ENCODE results near the gene PLA2G3.

The PLA2G3 gene

DNA sequence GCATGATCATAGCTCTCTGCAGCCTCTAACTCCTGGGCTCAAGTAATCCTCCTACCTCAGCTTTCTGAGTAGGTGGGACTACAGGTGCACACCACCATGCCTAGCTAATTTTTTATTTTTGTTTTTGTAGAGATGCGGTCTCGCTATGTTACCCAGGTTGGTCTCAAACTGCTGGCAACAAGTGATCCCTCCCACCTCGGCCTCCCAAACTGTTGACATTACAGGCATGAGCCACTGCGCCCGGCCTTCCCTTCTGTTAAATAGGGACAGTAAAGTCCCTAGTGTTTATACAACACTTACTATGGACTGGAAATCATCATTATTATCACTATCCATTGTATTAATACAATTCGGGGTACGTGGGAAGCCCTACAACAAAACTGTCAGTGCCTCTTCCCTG lies 45.6 kb downstream of the PLA2G3 start:
- TF ChIP-seq, protein P1, sequence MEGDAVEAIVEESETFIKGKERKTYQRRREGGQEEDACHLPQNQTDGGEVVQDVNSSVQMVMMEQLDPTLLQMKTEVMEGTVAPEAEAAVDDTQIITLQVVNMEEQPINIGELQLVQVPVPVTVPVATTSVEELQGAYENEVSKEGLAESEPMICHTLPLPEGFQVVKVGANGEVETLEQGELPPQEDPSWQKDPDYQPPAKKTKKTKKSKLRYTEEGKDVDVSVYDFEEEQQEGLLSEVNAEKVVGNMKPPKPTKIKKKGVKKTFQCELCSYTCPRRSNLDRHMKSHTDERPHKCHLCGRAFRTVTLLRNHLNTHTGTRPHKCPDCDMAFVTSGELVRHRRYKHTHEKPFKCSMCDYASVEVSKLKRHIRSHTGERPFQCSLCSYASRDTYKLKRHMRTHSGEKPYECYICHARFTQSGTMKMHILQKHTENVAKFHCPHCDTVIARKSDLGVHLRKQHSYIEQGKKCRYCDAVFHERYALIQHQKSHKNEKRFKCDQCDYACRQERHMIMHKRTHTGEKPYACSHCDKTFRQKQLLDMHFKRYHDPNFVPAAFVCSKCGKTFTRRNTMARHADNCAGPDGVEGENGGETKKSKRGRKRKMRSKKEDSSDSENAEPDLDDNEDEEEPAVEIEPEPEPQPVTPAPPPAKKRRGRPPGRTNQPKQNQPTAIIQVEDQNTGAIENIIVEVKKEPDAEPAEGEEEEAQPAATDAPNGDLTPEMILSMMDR (IDR thresholded peaks at IDR 0.05), result no peak
- no peak for TF ChIP-seq ZFX (IDR thresholded peaks at IDR 0.05; ENCODE audit: borderline replicate concordance)
- no peak overlapping the region for H3K27ac ChIP-seq

DNA sequence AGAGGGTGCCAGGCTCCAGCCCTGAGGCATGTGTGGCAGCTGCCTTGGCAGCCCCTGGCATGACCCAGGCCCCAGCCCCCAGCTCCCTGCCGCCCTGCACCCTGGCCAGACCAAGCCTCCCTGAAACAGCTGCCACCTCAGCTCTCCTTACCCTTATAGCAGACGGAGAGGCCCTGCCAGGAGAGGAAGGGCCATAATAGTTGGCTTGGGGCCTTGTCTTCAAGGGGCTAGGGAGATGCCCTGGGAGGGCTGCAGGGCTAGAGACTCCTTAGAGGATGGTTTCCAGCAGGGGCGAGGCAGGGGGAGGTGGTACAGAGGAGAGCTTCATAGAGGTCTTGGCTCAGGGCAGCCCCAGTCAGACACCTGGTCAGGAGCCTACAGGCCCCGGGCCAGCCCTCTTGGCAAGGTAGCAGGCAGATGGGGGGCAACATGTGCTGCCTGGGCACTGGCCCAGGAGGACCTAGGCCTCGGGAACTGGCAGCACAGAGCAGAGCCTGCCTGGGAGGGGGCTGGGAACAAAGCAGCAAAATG lies 46.2 kb downstream of the PLA2G3 start:
- H3K27ac ChIP-seq, result no peak overlapping the region
- TF ChIP-seq, protein P1 (IDR thresholded peaks at IDR 0.05), result no peak
- TF ChIP-seq ZFX (IDR thresholded peaks at IDR 0.05; ENCODE audit: borderline replicate concordance), result no peak

DNA sequence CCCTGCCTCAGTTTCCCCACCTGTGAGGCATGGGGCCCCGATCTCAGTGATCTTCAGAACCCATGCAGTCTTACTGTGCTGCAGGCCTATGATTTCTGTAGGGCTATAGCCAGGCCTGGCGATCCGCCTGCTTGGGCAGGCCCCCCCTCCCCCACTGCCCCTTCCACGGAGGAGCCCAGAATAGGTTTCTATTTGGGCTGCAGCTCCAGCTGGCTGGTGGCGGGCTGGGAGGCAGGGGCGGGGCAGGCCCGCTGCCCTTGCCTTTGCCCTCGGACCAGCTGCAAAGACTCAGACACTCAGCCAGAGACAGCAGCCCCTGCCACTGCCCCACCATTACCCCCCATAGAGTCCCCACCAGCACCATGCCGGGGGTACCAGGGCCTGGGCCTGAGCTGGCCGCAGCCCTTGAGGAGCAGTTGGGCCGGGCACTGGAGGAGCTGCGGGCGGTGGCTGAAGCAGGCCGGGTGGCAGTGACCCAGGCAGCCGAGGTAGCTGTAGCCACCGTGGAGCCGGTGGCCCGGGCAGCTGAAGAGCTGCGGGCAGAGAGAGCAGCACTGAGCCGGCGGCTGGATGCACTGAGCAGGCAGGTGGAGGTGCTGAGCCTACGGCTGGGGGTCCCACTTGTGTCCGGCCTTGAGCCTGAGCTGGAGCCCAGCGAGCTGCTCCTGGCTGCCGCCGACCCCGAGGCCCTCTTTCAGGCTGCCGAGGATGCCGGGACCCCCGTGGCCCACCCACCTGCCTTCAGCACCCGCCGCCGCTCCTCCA lies 47.0 kb downstream of the PLA2G3 start:
- no peak for TF ChIP-seq ZFX (IDR thresholded peaks at IDR 0.05; ENCODE audit: borderline replicate concordance)
- TF ChIP-seq, protein P1 (IDR thresholded peaks at IDR 0.05), result no peak
- H3K27ac ChIP-seq, result no peak overlapping the region

DNA sequence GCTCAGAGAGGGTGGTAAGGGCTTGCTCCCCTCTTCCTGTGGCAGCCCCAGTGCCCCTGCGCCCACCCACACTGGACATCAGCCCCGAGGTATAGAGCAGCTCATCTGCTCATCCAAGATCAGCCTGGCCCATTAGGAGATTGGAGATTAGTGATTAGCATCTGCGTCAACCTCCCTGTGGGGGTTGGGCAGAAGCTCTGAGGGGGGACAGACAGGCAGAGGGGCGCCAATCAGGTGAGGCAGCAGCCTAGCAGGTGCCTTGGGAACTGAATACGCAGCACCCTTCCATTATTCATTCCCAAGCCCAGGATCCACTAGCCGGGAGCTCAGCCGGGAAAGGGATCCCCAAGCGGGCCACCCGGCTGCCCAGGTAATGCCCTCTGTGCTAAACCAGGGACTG lies 48.1 kb downstream of the PLA2G3 start:
- H3K27ac ChIP-seq, result no peak overlapping the region
- TF ChIP-seq, protein P1 (IDR thresholded peaks at IDR 0.05), result no peak
- TF ChIP-seq ZFX (IDR thresholded peaks at IDR 0.05; ENCODE audit: borderline replicate concordance), result no peak

DNA sequence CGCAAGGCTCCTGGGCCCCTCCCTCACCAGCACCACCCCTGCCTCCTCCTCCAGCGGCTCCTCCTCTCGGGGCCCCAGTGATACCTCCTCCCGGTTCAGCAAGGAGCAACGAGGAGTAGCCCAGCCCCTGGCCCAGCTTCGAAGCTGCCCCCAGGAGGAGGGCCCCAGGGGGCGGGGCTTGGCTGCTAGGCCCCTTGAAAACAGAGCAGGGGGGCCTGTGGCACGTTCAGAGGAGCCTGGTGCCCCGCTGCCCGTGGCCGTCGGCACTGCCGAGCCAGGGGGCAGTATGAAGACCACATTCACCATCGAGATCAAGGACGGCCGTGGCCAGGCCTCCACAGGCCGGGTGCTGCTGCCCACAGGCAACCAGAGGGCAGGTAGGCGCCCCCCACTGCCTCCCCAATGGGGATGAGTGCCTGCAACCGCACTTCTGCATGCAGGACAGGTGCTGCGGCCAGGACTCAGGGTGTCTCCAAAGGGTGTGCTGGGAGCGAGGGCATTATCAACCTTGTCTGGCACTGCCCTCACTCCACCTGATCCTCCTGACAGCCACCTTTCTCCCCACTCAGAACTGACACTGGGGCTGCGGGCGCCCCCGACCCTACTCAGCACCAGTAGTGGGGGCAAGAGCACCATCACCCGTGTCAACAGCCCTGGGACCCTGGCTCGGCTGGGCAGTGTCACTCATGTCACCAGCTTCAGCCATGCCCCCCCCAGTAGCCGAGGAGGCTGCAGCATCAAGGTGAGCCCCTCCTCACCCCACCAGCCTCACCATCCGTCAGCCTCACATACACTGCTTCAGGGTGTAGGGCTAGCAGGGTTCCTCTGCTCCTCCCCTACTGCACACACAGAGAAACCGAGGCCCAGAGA lies 49.0 kb downstream of the PLA2G3 start:
- TF ChIP-seq ZFX (IDR thresholded peaks at IDR 0.05; ENCODE audit: borderline replicate concordance), result no peak
- TF ChIP-seq, protein P1 (IDR thresholded peaks at IDR 0.05), result no peak
- H3K27ac ChIP-seq, result no peak overlapping the region

DNA sequence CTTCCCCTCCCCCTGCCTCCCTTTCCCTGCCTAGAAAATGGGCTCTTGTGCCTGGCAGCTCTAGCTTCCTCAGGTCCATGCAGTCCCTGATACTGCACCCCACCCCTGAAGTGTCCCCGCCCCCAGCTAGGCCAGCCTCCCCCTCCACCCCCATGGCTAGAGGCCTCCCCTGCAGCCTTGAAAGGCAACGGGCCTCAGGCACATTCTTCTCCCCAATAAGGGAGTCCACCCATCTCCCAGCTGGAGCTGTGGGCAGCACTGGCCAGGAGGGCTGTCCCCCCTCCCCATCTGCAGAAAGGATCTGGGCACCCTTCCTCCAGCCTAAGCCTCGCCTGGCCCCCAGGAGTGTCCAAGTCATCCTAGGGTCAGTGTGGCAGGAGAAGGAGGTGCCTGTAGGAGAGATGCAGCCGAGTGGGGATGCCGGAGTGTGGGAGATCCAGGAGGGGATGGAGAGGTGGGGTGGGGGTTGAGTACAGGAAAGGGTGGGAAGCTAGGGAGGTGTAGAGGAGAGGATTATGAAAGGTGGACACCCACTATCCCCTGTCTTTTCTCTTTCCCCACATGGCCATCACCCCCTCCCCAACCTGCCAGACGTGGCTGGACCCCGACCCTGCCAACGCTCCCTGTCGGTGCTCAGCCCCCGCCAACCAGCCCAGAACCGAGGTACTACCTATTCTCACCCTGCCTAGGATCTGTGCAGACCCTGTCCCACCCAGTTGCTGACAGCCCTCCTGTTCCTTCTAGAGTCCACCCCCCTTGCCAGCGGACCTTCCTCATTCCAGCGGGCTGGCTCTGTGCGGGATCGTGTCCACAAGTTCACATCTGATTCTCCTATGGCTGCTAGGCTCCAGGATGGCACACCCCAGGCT lies 49.9 kb downstream of the PLA2G3 start:
- TF ChIP-seq, protein P1 (IDR thresholded peaks at IDR 0.05), result no peak
- no peak overlapping the region for H3K27ac ChIP-seq

Data from 22Rv1 (cell line).